T-helper 2 cell treated with Interferon-gamma antibody and Interleukin-4, amounts not matched to agents 100 ng/mL and 5 ng/mL, for 36 hours (primary cell): ENCODE results near the gene FOXP1. TPM values are rescaled to one million over a fixed set of nuclear protein-coding genes. Genes with fewer than 3 reads are reported as not detected.
"Not testable (repeated sequence)": the region's sequence is repeated elsewhere in the genome, so short reads cannot be mapped to it uniquely, and the experiment has no call there.

ENCODE experiments used
- intact Hi-C: fragments of 100-400 bp; cut with micrococcal nuclease; formaldehyde crosslinking; loops from one replicate; pipeline ENCODE4 v1.15.1; 2023
- total RNA-seq: library from RNA; stranded (reverse); gene quantifications from 2 replicates; pipeline ENCODE4 v1.2.3, GENCODE V29; 2022

The FOXP1 gene
- total RNA-seq, 1 donor from 2014 or later: 113 TPM

GRCh38 chr3:71351403-71352149 lies 232.0 kb downstream of the FOXP1 start:
- intact Hi-C loops: no loop called here

GRCh38 chr3:71350998-71351397 lies 232.5 kb downstream of the FOXP1 start:
- intact Hi-C loops: no loop called here

DNA sequence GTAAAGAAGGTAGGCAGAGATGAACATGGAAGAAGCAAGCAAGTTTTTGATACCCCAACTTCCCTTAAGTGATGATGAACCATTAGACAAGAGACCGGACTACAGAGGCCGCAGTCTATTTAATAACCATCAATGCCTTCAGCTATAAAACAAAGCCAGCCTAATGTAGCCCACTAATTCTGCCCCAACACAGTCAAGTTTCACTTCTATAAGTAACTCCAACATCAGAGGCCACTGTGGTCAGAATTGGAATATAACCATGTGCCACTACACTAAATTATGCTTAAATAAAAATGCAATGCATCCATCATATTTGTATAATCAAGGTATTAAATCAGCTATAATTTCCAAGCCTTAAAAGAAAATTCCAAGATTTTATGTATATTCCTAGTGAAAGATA lies 234.7 kb downstream of the FOXP1 start:
- intact Hi-C loops: no loop called here

GRCh38 chr3:71348001-71348632 lies 235.4 kb downstream of the FOXP1 start:
- intact Hi-C loops: no loop called here

DNA sequence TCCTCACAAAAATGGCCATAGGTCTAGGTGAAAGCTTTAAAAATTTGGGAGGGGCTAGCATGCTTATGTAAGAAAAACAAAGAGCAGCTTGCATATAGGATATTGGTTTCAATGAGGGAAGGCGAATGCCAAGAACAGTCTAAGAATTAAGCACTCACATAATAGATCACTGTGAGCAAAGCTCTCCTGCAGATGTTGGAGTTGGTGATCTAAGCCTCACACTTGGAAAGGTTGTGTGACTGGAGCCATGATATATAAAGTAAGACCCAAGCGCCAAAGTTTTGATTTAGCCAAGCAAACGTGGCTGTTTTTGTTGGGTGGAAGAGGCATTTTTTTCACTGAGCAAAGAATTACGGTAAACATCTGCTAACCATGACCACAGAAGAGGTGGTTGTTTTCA lies 237.5 kb downstream of the FOXP1 start:
- intact Hi-C loops: no loop called here

DNA sequence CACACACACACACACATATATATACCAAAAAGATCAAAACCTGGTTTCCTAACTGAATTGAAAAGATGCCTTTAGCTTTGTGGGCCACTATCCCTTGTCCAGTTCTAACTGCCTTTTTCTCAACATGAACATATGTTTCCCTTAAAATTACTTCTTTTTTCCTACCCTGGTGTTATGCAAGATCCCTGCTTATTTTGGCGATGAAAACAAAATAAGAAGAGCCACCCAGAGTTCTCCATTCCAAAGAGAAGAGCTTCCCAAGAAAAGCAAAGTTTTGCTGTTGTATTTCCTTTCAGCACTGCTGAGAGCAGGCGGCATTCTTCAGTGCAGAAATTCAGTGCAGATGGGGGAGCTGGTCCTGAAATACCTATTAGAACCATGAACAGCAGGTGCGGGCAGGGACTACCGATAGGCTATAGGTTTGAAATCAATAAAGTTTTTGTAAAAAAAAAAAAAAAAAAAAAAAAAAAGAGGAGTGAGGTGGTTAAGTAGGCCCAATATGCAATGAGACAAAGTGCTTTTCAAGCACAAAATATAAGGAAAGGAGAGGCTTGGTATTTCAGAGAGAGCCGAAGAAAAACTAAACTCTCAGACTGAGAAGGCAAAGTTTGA lies 238.0 kb downstream of the FOXP1 start:
- intact Hi-C loops: no loop called here

- intact Hi-C loops: no loop called here
Measured at GRCh38 chr3:71341721-71342120, 241.8 kb downstream of the FOXP1 start.

- intact Hi-C loops: no loop called here
Measured at GRCh38 chr3:71339049-71339448, 244.5 kb downstream of the FOXP1 start.

- intact Hi-C loops: no loop called here
Measured at GRCh38 chr3:71332813-71333212, 250.7 kb downstream of the FOXP1 start.

DNA sequence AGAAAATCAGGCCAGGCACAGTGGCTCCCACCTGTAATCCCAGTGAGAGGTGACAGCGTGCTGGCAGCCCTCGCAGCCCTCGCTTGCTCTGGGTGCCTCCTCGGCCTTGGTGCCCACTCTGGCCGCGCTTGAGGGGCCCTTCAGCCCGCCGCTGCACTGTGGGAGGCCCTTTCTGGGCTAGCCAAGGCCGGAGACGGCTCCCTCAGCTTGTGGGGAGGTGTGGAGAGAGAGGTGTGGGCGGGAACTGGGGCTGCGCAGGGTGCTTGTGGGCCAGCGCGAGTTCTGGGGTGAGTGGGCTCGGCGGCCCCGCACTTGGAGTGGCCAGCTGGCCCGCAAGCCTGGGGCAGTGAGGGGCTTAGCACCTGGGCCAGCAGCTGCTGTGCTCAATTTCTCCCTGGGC lies 252.6 kb downstream of the FOXP1 start:
- intact Hi-C loops: no loop called here

- intact Hi-C loops: no loop called here
Measured at GRCh38 chr3:71330505-71330904, 253.0 kb downstream of the FOXP1 start.

- intact Hi-C loops: no loop called here
Measured at GRCh38 chr3:71329817-71330216, 253.7 kb downstream of the FOXP1 start.

GRCh38 chr3:71328926-71329325 lies 254.6 kb downstream of the FOXP1 start:
- intact Hi-C loops: no loop called here

GRCh38 chr3:71327936-71328335 lies 255.6 kb downstream of the FOXP1 start:
- intact Hi-C loops: no loop called here

DNA sequence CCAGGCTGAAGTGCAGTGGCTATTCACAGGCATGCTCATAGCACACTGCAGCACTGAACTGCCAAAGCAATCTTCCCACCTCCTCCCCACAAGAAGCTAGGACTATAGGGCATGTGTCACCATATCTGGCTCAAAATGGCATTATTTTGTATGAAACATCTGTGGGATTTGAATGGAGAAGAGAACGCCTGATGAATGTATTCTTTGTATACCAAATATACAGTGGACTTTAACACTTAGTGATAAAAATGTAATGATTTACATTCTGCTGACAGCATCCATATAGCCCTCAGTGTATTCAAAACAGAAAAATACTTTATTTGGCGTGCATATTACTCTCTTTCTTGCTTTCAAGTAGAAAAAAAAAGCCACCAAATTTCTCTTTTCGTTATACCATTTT lies 257.8 kb downstream of the FOXP1 start:
- intact Hi-C loops: no loop called here

DNA sequence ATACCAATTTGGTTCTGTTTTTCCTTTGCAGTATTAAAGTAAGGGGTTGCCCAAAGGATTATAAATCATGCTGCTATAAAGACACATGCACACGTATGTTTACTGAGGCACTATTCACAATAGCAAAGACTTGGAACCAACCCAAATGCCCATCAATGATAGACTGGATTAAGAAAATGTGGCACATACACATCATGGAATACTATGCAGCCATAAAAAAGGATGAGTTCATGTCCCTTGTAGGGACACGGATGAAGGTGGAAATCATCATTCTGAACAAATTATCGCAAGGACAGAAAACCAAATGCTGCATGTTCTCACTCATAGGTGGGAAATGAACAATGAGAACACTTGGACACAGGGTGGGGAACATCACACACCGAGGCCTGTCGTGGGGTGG lies 259.3 kb downstream of the FOXP1 start:
- intact Hi-C loops: not testable (repeated sequence)

DNA sequence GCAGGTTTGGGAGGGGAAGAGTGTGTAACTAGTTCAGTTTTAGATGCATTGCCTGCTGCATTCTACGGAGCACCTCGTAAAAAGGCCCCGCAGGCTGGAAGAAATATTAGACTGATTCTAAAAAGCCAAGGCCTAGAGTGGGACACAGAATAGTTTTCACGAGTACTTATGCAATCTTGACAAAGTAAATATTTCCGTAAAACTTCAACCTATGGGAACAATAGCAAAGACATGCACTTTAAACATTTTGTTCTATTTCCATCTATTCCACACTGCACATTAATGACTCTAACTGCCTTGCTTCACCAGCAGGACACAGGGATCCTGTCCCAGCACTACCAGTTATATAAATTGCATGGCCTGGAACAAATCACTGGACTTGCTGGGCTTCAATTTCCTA lies 260.0 kb downstream of the FOXP1 start:
- intact Hi-C loops: no loop called here

DNA sequence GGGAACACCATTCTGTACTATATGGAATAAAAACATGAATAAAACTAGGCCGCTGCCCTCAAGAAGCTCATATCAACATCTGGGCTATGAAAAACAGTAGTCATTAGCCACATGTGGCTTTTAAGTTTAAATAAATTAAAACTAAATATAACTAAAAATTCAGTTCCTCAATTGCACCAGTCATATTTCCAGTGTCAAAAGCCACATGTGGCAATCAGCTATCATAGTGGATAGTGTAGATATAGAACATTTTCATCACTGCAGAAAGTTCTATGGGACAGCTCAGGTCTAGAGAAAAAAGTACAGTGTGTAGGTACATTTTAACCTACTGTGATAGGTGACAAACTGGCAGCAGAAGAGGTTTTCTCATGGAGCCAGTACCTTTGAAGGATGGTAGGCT lies 261.4 kb downstream of the FOXP1 start:
- intact Hi-C loops: no loop called here

GRCh38 chr3:71319771-71320170 lies 263.8 kb downstream of the FOXP1 start:
- intact Hi-C loops: no loop called here

DNA sequence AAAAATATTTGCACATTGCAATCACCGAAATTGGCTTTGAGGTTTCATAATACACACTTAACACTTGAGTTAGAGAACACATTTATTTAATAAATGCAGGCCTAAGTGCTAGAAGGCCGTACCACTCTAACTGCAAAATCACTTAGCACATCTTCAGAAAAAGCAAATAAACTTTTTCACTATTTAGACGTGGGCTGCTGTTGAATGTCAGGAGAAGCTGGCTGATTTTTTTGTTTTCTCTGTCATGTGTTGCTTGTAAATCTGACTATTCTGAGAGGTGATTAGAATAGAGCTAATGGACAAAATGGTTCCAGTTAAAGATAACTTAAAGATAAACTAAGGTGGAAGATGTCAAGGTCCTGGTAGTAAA lies 265.1 kb downstream of the FOXP1 start:
- intact Hi-C loops: no loop called here

DNA sequence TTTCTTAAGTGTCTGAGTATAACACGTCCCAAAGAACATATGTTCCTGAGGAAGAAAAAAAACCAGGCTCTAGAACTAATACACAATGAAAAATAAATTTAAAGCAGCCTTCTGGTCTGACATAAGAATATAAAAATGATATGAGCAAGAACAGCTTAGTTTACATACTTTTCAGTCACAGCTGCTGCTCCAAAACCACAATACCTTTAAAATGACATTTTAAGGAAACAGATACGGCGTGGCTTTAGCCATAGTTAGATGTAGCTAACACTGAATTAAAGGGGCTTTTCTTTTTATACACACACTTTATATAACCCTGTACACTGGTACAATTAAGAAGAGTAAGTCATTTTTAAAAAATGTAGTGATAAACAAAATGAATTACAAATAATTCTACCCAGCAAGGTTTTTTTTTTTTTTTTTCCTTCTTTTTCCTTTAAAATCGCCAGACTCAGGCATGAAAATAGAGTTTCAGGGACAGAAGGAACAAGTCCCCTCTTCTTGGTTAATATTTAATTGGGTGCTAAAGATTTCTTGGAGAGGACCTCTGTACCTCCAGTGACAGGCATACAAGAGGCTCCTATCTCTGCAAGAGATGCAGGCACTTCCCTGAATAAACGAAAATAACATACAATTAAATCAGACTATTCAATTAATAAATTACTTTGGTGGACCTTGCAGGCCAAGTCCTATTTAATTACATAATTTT lies 265.6 kb downstream of the FOXP1 start:
- intact Hi-C loops: no loop called here

GRCh38 chr3:71317140-71317539 lies 266.4 kb downstream of the FOXP1 start:
- intact Hi-C loops: no loop called here
